Measurements from ENCODE around the gene CHL1.

GRCh38 chr3:291646-292436 is 95.3 kb downstream of the CHL1 start:
- TF ChIP-seq POLR2A (IDR thresholded peaks at IDR 0.05; ENCODE audit: low read depth, low read length), result no peak
- no peak for TF ChIP-seq POLR2AphosphoS5 (IDR thresholded peaks at IDR 0.05; ENCODE audit: low read depth, low read length)

All from GM12891 (cell line).